Measurements from ENCODE around the gene SLC6A2. TPM values are rescaled to one million over a fixed set of nuclear protein-coding genes. Genes with fewer than 3 reads are reported as not detected.

Gene SLC6A2
- total RNA-seq, 4 donors from 2014 or later = 0.32 TPM; not detected in 3

DNA sequence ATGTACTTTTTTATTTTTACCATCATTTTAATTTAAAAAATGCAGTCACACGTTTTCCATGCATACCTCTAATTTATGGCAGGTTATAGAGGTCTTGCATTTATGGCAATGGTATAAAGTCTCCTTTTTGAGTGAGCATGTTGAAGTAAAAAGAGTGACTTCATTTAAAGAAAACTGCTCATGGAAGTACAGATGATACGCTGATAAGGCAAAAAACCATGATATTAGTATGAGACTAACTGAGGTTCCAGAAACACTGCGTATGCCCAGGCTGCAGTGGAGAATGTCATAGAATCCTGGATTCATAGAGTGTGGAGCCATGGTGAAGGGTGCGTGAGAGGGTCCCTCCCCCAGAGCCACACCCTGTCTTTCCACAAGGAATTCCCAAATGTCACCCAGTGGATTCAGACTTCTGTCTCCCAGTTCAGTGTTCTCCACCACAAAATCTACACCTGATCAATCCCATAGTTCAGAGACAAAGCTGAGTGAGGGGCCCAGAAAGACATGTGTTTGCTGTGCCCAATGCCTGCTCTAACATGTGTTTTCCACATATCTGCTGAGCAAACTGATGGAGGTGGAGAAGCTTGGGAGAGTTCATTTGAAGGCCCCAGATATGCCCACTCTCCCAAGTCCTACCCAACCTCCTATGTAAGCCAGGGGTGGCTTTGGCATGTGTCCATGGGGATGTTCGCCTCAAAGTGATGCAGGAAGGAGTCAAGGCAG, 69.4 kb downstream of the SLC6A2 start:
- intact Hi-C loops (cut with DNase I; ENCODE audit: low total_unique reads) = no loop called here
- in situ Hi-C loops (cut with MboI; ENCODE audit: low pct_ligation_motif_present in 1 of 4, low pct_unique_long_range_greater_than_20kb in 1 of 4, low sequenced_read_pairs in 3 of 4) = no loop called here
- H3K4me3 ChIP-seq = no peak overlapping the region
- H3K9me3 ChIP-seq = no peaks in the 10 kb centered on the region
- DNase-seq = no peak
- no peak overlapping the region for H3K27ac ChIP-seq
- no peaks in the 10 kb centered on the region for H3K4me1 ChIP-seq
- WGBS, 2 donors (ENCODE audit: low coverage in 1 of 2) = 20 to 65% methylated on average over 3 to 5 of the region's 5 CpGs
- H3K36me3 ChIP-seq = no peaks in the 10 kb centered on the region
- H3K27me3 ChIP-seq = no peaks in the 10 kb centered on the region
- TF ChIP-seq POLR2AphosphoS5 (IDR thresholded peaks at IDR 0.05) = no peak
- TF ChIP-seq, protein P1, sequence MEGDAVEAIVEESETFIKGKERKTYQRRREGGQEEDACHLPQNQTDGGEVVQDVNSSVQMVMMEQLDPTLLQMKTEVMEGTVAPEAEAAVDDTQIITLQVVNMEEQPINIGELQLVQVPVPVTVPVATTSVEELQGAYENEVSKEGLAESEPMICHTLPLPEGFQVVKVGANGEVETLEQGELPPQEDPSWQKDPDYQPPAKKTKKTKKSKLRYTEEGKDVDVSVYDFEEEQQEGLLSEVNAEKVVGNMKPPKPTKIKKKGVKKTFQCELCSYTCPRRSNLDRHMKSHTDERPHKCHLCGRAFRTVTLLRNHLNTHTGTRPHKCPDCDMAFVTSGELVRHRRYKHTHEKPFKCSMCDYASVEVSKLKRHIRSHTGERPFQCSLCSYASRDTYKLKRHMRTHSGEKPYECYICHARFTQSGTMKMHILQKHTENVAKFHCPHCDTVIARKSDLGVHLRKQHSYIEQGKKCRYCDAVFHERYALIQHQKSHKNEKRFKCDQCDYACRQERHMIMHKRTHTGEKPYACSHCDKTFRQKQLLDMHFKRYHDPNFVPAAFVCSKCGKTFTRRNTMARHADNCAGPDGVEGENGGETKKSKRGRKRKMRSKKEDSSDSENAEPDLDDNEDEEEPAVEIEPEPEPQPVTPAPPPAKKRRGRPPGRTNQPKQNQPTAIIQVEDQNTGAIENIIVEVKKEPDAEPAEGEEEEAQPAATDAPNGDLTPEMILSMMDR (IDR thresholded peaks at IDR 0.05) = no peak

DNA sequence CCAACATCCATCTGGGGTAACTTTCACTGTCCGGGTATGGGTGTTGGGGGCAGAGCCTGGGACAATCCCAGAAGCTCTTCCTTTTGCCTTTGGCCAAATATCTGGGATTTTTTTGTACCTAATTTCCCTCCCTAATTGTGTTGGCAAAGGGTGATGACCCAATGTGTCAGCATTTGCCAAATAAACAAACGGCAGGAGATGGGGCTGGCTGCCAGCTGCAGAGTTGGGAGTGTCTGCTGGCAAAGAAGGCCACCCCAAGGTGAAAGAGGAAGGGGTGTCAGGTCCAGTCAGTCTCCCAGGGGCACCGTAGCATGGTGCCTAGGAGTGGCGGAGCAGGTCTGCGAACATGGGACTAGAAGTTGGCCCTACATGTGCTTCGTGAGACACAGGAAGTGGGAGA, 73.0 kb downstream of the SLC6A2 start:
- in situ Hi-C loops (cut with MboI; ENCODE audit: low pct_ligation_motif_present in 1 of 4, low pct_unique_long_range_greater_than_20kb in 1 of 4, low sequenced_read_pairs in 3 of 4) (no loop called here), intact Hi-C loops (cut with DNase I; ENCODE audit: low total_unique reads) (no loop called here)
- WGBS, 2 donors (ENCODE audit: low coverage in 1 of 2) = 50 to 74% methylated on average over 2 to 6 of the region's 6 CpGs
- H3K27ac ChIP-seq = no peak overlapping the region
- no peaks in the 10 kb centered on the region for H3K4me1 ChIP-seq
- TF ChIP-seq, protein P1 (IDR thresholded peaks at IDR 0.05) = no peak
- TF ChIP-seq EP300 (IDR thresholded peaks at IDR 0.05; ENCODE audit: low read depth) (no peak), POLR2A (IDR thresholded peaks at IDR 0.05) (no peak), POLR2AphosphoS5 (IDR thresholded peaks at IDR 0.05) (no peak)
- H3K36me3 ChIP-seq = no peaks in the 10 kb centered on the region
- no peak for DNase-seq
- no peaks in the 10 kb centered on the region for H3K9me3 ChIP-seq
- H3K4me3 ChIP-seq = no peak overlapping the region
- no peaks in the 10 kb centered on the region for H3K27me3 ChIP-seq

DNA sequence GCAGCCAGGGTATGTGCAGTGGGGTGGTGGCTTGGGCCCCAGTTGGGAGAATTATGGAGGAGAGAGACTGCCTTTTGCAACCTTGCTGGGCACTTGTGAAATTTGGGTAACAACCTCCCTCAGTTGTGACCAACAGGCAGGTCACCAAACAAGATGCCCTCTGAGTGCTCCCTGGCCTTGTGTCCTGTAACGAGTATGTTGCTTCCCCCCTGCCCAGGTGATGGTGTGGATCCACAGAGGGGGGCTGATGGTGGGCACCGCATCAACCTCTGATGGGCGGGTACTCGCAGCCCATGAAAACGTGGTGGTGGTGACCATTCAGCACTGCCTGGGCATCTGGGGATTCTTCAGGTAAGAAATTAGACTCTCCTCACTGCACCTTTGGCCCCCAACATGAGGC, 74.3 kb downstream of the SLC6A2 start:
- in situ Hi-C loops (cut with MboI; ENCODE audit: low pct_ligation_motif_present in 1 of 4, low pct_unique_long_range_greater_than_20kb in 1 of 4, low sequenced_read_pairs in 3 of 4) = no loop called here
- Histone ChIP-seq H3K36me3 (no peaks in the 10 kb centered on the region), H3K4me1 (no peaks in the 10 kb centered on the region), H3K9me3 (no peaks in the 10 kb centered on the region), H3K27me3 (no peaks in the 10 kb centered on the region), H3K4me3 (no peak overlapping the region), H3K27ac (no peak overlapping the region)
- TF ChIP-seq, protein P1 (IDR thresholded peaks at IDR 0.05) = no peak
- TF ChIP-seq POLR2A (IDR thresholded peaks at IDR 0.05) (no peak), EP300 (IDR thresholded peaks at IDR 0.05; ENCODE audit: low read depth) (no peak), POLR2AphosphoS5 (IDR thresholded peaks at IDR 0.05) (no peak)
- intact Hi-C loops (cut with DNase I; ENCODE audit: low total_unique reads) = no loop called here
- no peak for DNase-seq
- WGBS, 2 donors (ENCODE audit: low coverage in 1 of 2) = 65% methylated on average over 5 of the region's 5 CpGs; no CpG with 5 or more reads in 1 of the 2 donors

DNA sequence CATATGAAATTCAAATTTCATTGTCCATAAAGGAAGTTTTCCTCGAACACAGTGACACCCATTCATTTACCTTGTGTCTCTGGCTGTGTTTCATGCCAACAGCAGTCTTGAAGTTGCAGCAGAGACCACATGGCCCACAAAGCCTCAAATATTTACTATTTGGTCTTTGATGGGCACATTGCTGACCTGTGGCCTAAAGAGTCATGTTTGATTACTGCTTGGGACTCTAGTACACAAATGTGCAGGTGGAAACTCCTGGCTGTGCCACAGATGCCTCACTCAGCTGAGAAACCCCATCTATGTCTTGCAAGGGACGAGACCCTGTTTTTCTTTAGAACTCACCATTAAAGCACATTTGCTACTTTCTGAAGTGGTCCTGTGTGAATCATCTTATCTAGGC, 76.7 kb downstream of the SLC6A2 start:
- 58 to 63% methylated on average over 1 to 2 of the region's 2 CpGs for WGBS, 2 donors (ENCODE audit: low coverage in 1 of 2)

More for the DNA sequence above, 76.7 kb downstream of the SLC6A2 start:
- no peak for DNase-seq
- Histone ChIP-seq H3K27me3 (no peaks in the 10 kb centered on the region), H3K4me3 (no peak overlapping the region), H3K9me3 (no peaks in the 10 kb centered on the region), H3K36me3 (no peaks in the 10 kb centered on the region), H3K4me1 (no peaks in the 10 kb centered on the region), H3K27ac (no peak overlapping the region)
- in situ Hi-C loops (cut with MboI; ENCODE audit: low pct_ligation_motif_present in 1 of 4, low pct_unique_long_range_greater_than_20kb in 1 of 4, low sequenced_read_pairs in 3 of 4) = no loop called here
- intact Hi-C loops (cut with DNase I; ENCODE audit: low total_unique reads) = no loop called here
- no peak for TF ChIP-seq POLR2AphosphoS5 (IDR thresholded peaks at IDR 0.05)
- TF ChIP-seq EP300 (IDR thresholded peaks at IDR 0.05; ENCODE audit: low read depth) = no peak
- TF ChIP-seq, protein P1 (IDR thresholded peaks at IDR 0.05) = no peak
- no peak for TF ChIP-seq POLR2A (IDR thresholded peaks at IDR 0.05)

All from transverse colon (tissue), 4 donors.